22Rv1 (cell line): ENCODE results near the gene TMTC2.
"Not testable (repeated sequence)": the region's sequence is repeated elsewhere in the genome, so short reads cannot be mapped to it uniquely, and the experiment has no call there.

Experiments
- H3K27ac ChIP-seq: fragments of 450-650 bp; 2 replicates; pipeline ENCODE4 v1.5.1; 2017
- ZFX ChIP-seq: fragments of 450-650 bp; IDR thresholded peaks from 2 replicates; pipeline ENCODE4 v1.6.1; 2017; ENCODE audit warnings: antibody characterized with exemption, borderline replicate concordance
- TF ChIP-seq, protein P1 (sequence below): fragments of 450-650 bp; IDR thresholded peaks from 2 replicates; pipeline ENCODE4 v1.5.1; 2017; ENCODE audit warnings: mild to moderate bottlenecking

The TMTC2 gene

DNA sequence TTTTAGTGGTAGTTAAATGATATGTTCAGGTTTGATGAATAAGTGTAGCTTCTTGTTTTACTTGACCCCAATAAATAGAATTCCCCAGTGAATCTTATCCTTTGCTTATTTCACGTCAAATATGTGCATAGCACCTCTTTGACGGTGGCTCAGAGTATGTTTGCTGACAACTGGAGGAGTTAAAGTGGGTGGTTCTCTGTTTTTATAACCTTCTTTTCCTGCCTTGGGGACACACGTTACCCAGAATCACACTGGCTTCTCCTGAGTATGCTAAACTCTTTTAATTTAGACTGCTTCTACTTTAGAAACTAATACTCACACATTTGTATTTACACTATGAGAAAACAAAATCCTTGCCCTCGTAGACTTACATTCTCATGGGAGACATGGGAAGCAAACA is 62.3 kb downstream of the TMTC2 start:
- no peak overlapping the region for H3K27ac ChIP-seq
- TF ChIP-seq ZFX, result no peak
- TF ChIP-seq, protein P1, sequence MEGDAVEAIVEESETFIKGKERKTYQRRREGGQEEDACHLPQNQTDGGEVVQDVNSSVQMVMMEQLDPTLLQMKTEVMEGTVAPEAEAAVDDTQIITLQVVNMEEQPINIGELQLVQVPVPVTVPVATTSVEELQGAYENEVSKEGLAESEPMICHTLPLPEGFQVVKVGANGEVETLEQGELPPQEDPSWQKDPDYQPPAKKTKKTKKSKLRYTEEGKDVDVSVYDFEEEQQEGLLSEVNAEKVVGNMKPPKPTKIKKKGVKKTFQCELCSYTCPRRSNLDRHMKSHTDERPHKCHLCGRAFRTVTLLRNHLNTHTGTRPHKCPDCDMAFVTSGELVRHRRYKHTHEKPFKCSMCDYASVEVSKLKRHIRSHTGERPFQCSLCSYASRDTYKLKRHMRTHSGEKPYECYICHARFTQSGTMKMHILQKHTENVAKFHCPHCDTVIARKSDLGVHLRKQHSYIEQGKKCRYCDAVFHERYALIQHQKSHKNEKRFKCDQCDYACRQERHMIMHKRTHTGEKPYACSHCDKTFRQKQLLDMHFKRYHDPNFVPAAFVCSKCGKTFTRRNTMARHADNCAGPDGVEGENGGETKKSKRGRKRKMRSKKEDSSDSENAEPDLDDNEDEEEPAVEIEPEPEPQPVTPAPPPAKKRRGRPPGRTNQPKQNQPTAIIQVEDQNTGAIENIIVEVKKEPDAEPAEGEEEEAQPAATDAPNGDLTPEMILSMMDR, result no peak

DNA sequence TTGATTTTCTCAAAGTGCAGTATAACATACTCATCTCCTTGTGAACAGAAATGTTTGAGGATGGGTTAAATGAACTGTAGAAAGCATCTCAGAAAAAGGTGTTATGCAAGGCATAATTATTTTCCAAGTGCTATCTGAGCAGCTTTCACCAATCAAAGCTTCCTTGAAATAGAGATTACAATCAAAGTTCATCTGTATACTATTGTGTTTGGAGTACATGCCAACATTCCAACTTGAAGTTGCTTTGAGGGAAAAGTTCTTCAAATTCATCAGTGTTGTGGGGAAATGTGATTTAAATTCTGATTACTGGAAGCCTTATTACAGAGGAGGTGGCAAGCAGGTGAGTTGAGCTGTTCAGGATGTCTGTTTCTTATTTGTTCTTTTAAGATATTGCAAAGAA is 68.2 kb downstream of the TMTC2 start:
- TF ChIP-seq ZFX, result no peak
- TF ChIP-seq, protein P1, result no peak

DNA sequence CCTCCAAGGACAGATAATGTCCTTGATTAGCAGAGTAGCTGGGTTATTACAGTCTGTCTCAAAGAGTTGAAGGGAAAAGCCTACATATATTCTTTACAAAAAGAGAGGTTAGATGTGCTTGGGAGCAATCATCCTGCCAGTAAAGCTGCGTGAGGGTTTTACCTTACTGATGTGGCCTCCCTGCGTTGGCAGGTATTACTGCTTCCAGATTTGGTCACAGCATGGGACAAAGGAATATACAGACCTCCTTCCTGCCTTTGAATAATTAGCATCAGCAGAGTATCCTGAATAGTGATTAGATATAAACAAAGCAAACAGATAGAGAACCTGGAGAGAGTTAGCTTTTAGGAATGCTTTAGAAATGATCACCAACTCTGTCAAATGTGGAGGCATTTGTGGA is 69.6 kb downstream of the TMTC2 start:
- TF ChIP-seq ZFX, result no peak
- TF ChIP-seq, protein P1, result no peak
- H3K27ac ChIP-seq, result no peak overlapping the region

More for the DNA sequence above, 68.2 kb downstream of the TMTC2 start:
- H3K27ac ChIP-seq, result no peak overlapping the region

GRCh38 chr12:82757059-82757458 is 70.4 kb downstream of the TMTC2 start:
- TF ChIP-seq, protein P1, result no peak
- no peak for TF ChIP-seq ZFX
- H3K27ac ChIP-seq, result peak overlapping the region; percentile 3; the same call in 1 of the 2 replicates

- H3K27ac ChIP-seq, result no peak overlapping the region
- TF ChIP-seq, protein P1, result no peak
- TF ChIP-seq ZFX, result no peak
These were observed 71.0 kb downstream of the TMTC2 start for GRCh38 chr12:82757656-82758055.

DNA sequence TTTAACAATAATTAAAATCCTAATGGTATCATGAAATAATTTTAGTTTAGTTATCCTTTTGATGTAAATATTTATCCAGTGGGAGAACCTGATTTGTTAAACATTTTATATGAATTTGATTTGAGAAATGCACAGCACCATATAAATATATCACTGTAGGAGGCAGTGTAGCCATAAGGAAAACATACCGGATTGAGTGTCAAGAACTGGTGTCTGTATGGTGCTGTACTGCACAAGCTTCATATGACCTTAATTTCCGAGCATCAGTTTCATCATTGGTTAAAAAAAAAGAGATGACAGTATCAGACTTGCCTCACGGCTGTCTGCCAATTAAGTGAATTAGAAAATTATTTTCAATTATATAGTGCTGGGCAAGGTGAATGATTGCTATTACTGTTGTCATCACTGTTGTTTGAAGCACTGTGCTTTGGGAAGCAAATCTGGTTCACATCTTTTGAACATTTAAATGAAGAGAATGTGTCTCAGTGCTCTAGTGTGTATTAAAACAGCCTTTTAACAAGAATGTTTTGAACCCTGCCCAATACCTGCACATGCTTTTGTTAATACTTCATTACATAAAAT is 72.1 kb downstream of the TMTC2 start:
- TF ChIP-seq, protein P1, result no peak
- no peak for TF ChIP-seq ZFX
- H3K27ac ChIP-seq, result no peak overlapping the region

DNA sequence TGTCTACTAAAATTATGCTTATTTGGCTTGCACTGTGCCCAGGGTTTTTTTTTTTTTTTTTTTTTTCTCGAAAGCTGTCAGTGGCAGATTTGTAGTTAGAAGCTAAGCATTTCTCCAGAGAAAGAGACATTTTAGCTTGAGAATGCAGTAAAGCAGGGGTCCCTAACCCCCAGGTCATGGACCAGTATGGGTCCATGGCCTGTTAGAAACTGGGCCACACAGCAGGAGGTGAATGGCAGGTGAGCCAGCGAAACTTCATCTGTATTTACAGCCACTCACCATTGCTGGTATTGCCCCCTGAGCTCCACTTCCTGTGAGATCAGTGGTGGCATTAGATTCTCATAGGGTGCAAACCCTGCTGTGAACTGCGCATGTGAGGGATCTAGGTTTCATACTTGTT is 73.7 kb downstream of the TMTC2 start:
- no peak overlapping the region for H3K27ac ChIP-seq
- TF ChIP-seq ZFX, result no peak
- TF ChIP-seq, protein P1, result no peak

DNA sequence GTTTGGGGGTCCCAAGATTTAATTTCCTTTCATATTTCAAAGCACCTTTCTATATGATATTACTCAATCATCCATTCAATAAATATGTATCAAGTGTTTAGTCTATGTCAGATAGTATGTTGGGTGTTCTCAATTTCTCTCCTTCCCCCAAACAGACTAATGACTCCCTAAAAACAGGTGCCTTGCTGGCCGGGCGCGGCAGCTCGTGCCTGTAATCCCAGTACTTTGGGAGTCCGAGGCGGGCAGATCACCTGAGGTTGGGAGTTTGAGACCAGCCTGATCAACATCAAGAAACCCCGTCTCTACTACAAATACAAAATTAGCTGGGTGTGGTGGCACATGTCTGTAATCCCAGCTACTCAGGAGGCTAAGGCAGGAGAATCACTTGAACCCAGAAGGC is 78.5 kb downstream of the TMTC2 start:
- not testable (repeated sequence) for H3K27ac ChIP-seq
